22Rv1 (cell line): ENCODE data around the gene LRRN2.

ENCODE experiments used
- H3K27ac ChIP-seq: fragments of 450-650 bp; 2 replicates; pipeline ENCODE4 v1.5.1; 2017
- CTCF ChIP-seq: fragments of 450-650 bp; IDR thresholded peaks from 2 replicates; pipeline ENCODE4 v1.5.1; 2017; ENCODE audit warnings: mild to moderate bottlenecking
- ZFX ChIP-seq: fragments of 450-650 bp; IDR thresholded peaks from 2 replicates; pipeline ENCODE4 v1.6.1; 2017; ENCODE audit warnings: antibody characterized with exemption, borderline replicate concordance

The LRRN2 gene

GRCh38 chr1:204584699-204585372 lies 100.7 kb downstream of the LRRN2 start:
- H3K27ac ChIP-seq: no peak overlapping the region
- TF ChIP-seq ZFX: no peak
- TF ChIP-seq CTCF: no peak

- no peak for TF ChIP-seq ZFX
- TF ChIP-seq CTCF: no peak
- no peak overlapping the region for H3K27ac ChIP-seq
These were observed 101.5 kb downstream of the LRRN2 start for GRCh38 chr1:204583909-204584632.

GRCh38 chr1:204581759-204582158 lies 103.8 kb downstream of the LRRN2 start:
- H3K27ac ChIP-seq: no peak overlapping the region
- no peak for TF ChIP-seq CTCF
- no peak for TF ChIP-seq ZFX

- TF ChIP-seq ZFX (no peak), CTCF (no peak)
- H3K27ac ChIP-seq: no peak overlapping the region
These were observed 104.7 kb downstream of the LRRN2 start for GRCh38 chr1:204580862-204581261.

GRCh38 chr1:204579681-204580080 lies 105.9 kb downstream of the LRRN2 start:
- TF ChIP-seq CTCF (no peak), ZFX (no peak)

GRCh38 chr1:204578867-204579664 lies 106.5 kb downstream of the LRRN2 start:
- no peak for TF ChIP-seq CTCF
- TF ChIP-seq ZFX: no peak
- no peak overlapping the region for H3K27ac ChIP-seq

More at GRCh38 chr1:204579681-204580080, 105.9 kb downstream of the LRRN2 start:
- H3K27ac ChIP-seq: no peak overlapping the region
